GM12801 (cell line): Measurements from ENCODE around the gene CSMD2.

Experiments used
- CTCF ChIP-seq: IDR thresholded peaks from one replicate; pipeline ENCODE4 v1.5.1; 2011; ENCODE audit warnings: control low read depth; ENCODE audit not compliant: insufficient read length; ENCODE audit errors: extremely low read depth

CSMD2 gene

GRCh38 chr1:33897092-33897725 is 267.8 kb downstream of the CSMD2 start:
- no peak for TF ChIP-seq CTCF

- TF ChIP-seq CTCF, result no peak
Measured at GRCh38 chr1:33895976-33896375, 269.1 kb downstream of the CSMD2 start.

DNA sequence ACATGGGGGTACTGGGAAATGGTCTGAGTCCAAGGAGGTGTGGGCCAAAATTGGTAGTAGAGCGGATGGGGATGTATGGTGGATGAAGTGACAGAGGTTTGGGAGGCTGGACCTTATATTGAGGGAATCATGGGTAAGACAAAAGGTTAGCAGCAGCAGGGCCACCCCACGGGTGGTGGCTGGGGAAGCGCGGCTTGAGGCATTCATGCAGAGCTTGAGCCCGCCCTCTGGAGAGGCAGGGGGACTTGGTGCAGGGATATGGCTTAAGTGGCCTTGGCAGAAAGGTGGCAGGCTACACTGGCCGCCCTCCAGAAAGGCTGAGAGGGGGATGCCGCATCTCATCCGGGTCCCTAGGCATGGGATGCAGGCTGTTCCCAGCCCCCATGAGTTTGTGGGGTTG is 269.6 kb downstream of the CSMD2 start:
- TF ChIP-seq CTCF, result no peak

DNA sequence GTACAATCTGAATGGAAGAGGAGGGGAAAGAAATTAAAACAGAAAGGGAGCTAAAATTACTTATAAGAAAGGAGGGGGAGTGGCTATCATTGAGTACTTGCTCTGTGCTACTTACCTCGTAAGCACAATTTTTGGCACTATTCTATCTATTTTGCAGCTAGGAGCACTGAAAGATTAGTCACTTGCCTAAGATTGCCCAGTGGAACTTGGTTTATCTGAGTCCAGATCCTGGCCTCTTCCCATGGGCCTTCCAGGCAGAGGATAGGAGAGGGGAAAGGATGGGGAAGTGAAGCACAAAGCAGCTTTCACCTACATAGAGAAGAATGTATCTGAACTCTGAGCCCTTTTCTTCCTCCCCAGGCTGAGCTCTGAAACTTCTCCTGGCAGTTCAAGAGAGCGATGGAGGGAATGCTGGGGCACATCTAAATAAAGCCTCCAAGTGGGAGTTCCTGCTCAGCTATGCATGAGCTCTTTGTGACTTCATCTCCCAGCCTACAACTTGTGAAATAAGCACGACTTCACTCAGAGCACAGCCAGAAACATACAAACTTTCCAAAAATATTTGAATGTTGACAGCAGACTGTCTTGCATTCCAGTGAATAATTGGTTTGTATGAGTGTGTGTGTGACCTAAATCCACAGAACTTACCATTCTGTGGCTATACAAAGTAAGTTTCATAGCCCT is 271.7 kb downstream of the CSMD2 start:
- no peak for TF ChIP-seq CTCF

- TF ChIP-seq CTCF, result no peak
Measured at GRCh38 chr1:33886496-33886895, 278.5 kb downstream of the CSMD2 start.

DNA sequence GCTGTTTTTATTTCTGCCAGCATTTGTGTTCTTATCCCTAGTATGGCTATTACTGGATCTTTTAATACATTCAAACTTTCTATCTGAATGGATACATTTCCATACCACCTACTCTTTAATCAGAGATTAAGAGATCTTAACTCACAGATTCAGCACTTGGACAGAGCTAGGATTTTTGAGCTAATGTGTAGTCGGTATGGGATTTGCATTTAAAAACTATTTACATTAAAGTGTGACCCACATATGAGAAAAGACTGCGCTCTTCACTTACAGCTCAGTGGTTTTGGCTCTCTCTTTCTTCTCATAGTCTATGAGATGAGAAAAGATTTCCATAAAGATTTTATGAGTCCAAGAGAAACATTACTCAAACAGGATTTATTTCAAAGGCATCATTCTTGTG is 284.7 kb downstream of the CSMD2 start:
- no peak for TF ChIP-seq CTCF

GRCh38 chr1:33878392-33878791 is 286.6 kb downstream of the CSMD2 start:
- TF ChIP-seq CTCF, result no peak
